ENCODE results near the gene AMMECR1. TPM values are rescaled to one million over a fixed set of nuclear protein-coding genes. Genes with fewer than 3 reads are reported as not detected.

The AMMECR1 gene
- total RNA-seq, 1 experiment from 2014 or later: 15.0 TPM

DNA sequence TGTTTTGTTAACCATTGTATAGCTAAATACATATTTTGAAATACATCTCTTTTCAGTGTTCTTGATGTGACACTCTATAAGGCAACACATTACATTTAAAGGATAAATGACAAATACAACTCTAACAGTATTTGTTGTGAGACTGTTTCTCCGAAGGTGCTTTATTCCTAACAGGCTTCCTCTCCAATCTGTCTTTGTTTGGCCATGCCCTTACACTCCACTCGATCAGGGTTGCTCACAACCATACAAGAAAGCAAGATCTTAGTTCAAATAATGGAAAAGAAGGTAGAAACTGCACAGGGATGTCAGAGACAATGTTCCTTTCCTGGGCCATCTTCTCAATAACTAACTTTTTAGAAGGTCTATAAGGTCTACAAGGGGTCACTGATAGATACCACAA, 36.5 kb downstream of the AMMECR1 start:
- H3K36me3 ChIP-seq (ENCODE audit: control insufficient read depth, insufficient read depth, low read length): no peaks in the 10 kb centered on the region
- no peak overlapping the region for H3K27ac ChIP-seq (ENCODE audit: low read length)
- no peaks in the 10 kb centered on the region for H3K27me3 ChIP-seq (ENCODE audit: control insufficient read depth, insufficient read depth, low read length)
- CTCF ChIA-PET: no interaction called here
- BruUV-seq (replicated peaks): no TSS peak
- in situ Hi-C loops (cut with HindIII; ENCODE audit: low pct_unique_long_range_greater_than_20kb, low sequenced_read_pairs): no loop called here
- ATAC-seq (no peak), DNase-seq (ENCODE audit: low read depth, low spot score) (no peak)
- H3K4me1 ChIP-seq (ENCODE audit: control insufficient read depth, insufficient read depth, low read length): no peaks in the 10 kb centered on the region
- H3K9me3 ChIP-seq (ENCODE audit: control insufficient read depth, insufficient read depth, low read depth, low read length): no peaks in the 10 kb centered on the region
- POLR2A ChIA-PET: no interaction called here
- intact Hi-C loops (cut with micrococcal nuclease; ENCODE audit: unreplicated experiment): no loop called here
- no peak overlapping the region for H3K4me3 ChIP-seq (ENCODE audit: low read depth in 2 of 2, low read length in 2 of 2)
- no peak for TF ChIP-seq TCF7L2 (IDR thresholded peaks at IDR 0.05; ENCODE audit: low read depth, low read length)
- TF ChIP-seq SIN3A (IDR thresholded peaks at IDR 0.05; ENCODE audit: borderline replicate concordance, insufficient read depth, low read depth, low read length): no peak
- no peak for TF ChIP-seq POLR2AphosphoS5 (IDR thresholded peaks at IDR 0.05; ENCODE audit: low read depth, low read length)
- TF ChIP-seq, protein P1, sequence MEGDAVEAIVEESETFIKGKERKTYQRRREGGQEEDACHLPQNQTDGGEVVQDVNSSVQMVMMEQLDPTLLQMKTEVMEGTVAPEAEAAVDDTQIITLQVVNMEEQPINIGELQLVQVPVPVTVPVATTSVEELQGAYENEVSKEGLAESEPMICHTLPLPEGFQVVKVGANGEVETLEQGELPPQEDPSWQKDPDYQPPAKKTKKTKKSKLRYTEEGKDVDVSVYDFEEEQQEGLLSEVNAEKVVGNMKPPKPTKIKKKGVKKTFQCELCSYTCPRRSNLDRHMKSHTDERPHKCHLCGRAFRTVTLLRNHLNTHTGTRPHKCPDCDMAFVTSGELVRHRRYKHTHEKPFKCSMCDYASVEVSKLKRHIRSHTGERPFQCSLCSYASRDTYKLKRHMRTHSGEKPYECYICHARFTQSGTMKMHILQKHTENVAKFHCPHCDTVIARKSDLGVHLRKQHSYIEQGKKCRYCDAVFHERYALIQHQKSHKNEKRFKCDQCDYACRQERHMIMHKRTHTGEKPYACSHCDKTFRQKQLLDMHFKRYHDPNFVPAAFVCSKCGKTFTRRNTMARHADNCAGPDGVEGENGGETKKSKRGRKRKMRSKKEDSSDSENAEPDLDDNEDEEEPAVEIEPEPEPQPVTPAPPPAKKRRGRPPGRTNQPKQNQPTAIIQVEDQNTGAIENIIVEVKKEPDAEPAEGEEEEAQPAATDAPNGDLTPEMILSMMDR (IDR thresholded peaks at IDR 0.05): no peak
- TF ChIP-seq, protein P2, sequence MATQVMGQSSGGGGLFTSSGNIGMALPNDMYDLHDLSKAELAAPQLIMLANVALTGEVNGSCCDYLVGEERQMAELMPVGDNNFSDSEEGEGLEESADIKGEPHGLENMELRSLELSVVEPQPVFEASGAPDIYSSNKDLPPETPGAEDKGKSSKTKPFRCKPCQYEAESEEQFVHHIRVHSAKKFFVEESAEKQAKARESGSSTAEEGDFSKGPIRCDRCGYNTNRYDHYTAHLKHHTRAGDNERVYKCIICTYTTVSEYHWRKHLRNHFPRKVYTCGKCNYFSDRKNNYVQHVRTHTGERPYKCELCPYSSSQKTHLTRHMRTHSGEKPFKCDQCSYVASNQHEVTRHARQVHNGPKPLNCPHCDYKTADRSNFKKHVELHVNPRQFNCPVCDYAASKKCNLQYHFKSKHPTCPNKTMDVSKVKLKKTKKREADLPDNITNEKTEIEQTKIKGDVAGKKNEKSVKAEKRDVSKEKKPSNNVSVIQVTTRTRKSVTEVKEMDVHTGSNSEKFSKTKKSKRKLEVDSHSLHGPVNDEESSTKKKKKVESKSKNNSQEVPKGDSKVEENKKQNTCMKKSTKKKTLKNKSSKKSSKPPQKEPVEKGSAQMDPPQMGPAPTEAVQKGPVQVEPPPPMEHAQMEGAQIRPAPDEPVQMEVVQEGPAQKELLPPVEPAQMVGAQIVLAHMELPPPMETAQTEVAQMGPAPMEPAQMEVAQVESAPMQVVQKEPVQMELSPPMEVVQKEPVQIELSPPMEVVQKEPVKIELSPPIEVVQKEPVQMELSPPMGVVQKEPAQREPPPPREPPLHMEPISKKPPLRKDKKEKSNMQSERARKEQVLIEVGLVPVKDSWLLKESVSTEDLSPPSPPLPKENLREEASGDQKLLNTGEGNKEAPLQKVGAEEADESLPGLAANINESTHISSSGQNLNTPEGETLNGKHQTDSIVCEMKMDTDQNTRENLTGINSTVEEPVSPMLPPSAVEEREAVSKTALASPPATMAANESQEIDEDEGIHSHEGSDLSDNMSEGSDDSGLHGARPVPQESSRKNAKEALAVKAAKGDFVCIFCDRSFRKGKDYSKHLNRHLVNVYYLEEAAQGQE (IDR thresholded peaks at IDR 0.05; ENCODE audit: insufficient read depth in 1 of 2, low read depth in 2 of 2, low read length in 1 of 2): no peak

DNA sequence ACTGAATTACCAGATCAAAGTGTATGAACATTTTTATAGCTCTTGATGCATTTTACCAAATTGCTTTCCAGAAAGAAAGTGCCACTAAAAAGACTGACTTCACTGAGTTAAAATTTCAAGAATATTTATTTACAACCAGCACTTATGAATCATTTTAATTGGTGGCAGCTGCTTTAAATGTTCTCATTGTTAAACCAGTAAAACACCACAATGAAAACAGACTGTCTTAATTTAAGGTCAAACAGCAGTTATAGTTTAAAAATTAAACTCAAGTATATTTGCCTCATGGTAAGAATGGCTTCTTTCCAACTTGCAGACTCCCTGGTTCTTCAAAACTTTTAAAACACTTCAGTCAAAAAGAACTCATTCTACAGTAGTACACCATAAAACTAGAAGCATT, 36.9 kb downstream of the AMMECR1 start:
- in situ Hi-C loops (cut with HindIII; ENCODE audit: low pct_unique_long_range_greater_than_20kb, low sequenced_read_pairs) (no loop called here), intact Hi-C loops (cut with micrococcal nuclease; ENCODE audit: unreplicated experiment) (no loop called here)
- POLR2A ChIA-PET: no interaction called here
- no peak for TF ChIP-seq TCF7L2 (IDR thresholded peaks at IDR 0.05; ENCODE audit: low read depth, low read length)
- TF ChIP-seq, protein P1 (IDR thresholded peaks at IDR 0.05): no peak
- TF ChIP-seq, protein P2 (IDR thresholded peaks at IDR 0.05; ENCODE audit: insufficient read depth in 1 of 2, low read depth in 2 of 2, low read length in 1 of 2): no peak
- no peak for TF ChIP-seq POLR2AphosphoS5 (IDR thresholded peaks at IDR 0.05; ENCODE audit: low read depth, low read length)
- no peak for TF ChIP-seq SIN3A (IDR thresholded peaks at IDR 0.05; ENCODE audit: borderline replicate concordance, insufficient read depth, low read depth, low read length)
- H3K27ac ChIP-seq (ENCODE audit: low read length): no peak overlapping the region
- DNase-seq (ENCODE audit: low read depth, low spot score): no peak
- H3K4me3 ChIP-seq (ENCODE audit: low read depth in 2 of 2, low read length in 2 of 2): no peak overlapping the region
- no peaks in the 10 kb centered on the region for H3K36me3 ChIP-seq (ENCODE audit: control insufficient read depth, insufficient read depth, low read length)
- no peaks in the 10 kb centered on the region for H3K4me1 ChIP-seq (ENCODE audit: control insufficient read depth, insufficient read depth, low read length)
- CTCF ChIA-PET: no interaction called here
- no TSS peak for BruUV-seq (replicated peaks)
- H3K27me3 ChIP-seq (ENCODE audit: control insufficient read depth, insufficient read depth, low read length): no peaks in the 10 kb centered on the region
- ATAC-seq: no peak
- H3K9me3 ChIP-seq (ENCODE audit: control insufficient read depth, insufficient read depth, low read depth, low read length): no peaks in the 10 kb centered on the region

Data from Panc1 (cell line).